HepG2 (cell line): ENCODE measurements around the gene P3H4. TPM values are rescaled to one million over a fixed set of nuclear protein-coding genes. Genes with fewer than 3 reads are reported as not detected.
A peak's percentile ranks its signal among the peaks of the same experiment; 100 is the strongest.

Source experiments
- E2F1 ChIP-seq: sonication (generic); formaldehyde crosslinking; IDR thresholded peaks from 2 replicates; pipeline ENCODE4 v1.5.0; 2020; ENCODE audit warnings: missing genetic modification reagents
- MLLT10 ChIP-seq: sonication (generic); formaldehyde crosslinking; IDR thresholded peaks from 2 replicates; pipeline ENCODE4 v1.4.0; 2020; ENCODE audit warnings: missing genetic modification reagents
- NPAS2 ChIP-seq: sonication (generic); formaldehyde crosslinking; IDR thresholded peaks from 2 replicates; pipeline ENCODE4 v1.8.0; 2022; ENCODE audit warnings: mild to moderate bottlenecking, missing genetic modification reagents, borderline replicate concordance
- PAWR ChIP-seq: sonication (generic); formaldehyde crosslinking; IDR thresholded peaks from 2 replicates; pipeline ENCODE4 v1.4.0; 2020; ENCODE audit warnings: missing genetic modification reagents, mild to moderate bottlenecking, borderline replicate concordance
- PAXIP1 ChIP-seq: sonication (generic); formaldehyde crosslinking; conservative IDR thresholded peaks from 2 replicates; pipeline ENCODE4 v1.4.0; 2020; ENCODE audit warnings: mild to moderate bottlenecking, missing genetic modification reagents, moderate library complexity
- POLR2G ChIP-seq: fragments of 200-400 bp; formaldehyde crosslinking; IDR thresholded peaks from 2 replicates; pipeline ENCODE4 v1.6.1; 2018; ENCODE audit warnings: mild to moderate bottlenecking, low read depth, low read length, moderate library complexity
- SNAPC2 ChIP-seq: sonication (generic); formaldehyde crosslinking; IDR thresholded peaks from 2 replicates; pipeline ENCODE4 v1.8.1; 2022; ENCODE audit warnings: mild to moderate bottlenecking, missing genetic modification reagents
- SOX13 ChIP-seq, 3 experiments: fragments of 450-650 bp in 1 of 3; sonication (generic) in 1 of 3; formaldehyde crosslinking in 1 of 3; IDR thresholded peaks in 2 of 3; conservative IDR thresholded peaks in 1 of 3; 2 replicates each; pipeline versions ENCODE4 v1.5.0 to v1.6.1; 2016 to 2020; ENCODE audit warnings: antibody characterized with exemption in 1 of 3, mild to moderate bottlenecking in 1 of 3, missing compliant biosample characterization in 1 of 3, missing genetic modification reagents in 1 of 3, moderate library complexity in 1 of 3
- TAF1 ChIP-seq: sonication (generic); formaldehyde crosslinking; IDR thresholded peaks from 2 replicates; pipeline ENCODE4 v1.4.0; 2020; ENCODE audit warnings: missing genetic modification reagents
- TBL1XR1 ChIP-seq: fragments of 150-350 bp; IDR thresholded peaks from 2 replicates; pipeline ENCODE4 v1.6.1; 2014; ENCODE audit warnings: borderline replicate concordance, low read length; ENCODE audit not compliant: partially characterized antibody
- TEF ChIP-seq: sonication (generic); formaldehyde crosslinking; IDR thresholded peaks from 2 replicates; pipeline ENCODE4 v1.5.0; 2020; ENCODE audit warnings: missing genetic modification reagents
- ZNF546 ChIP-seq: sonication (generic); formaldehyde crosslinking; conservative IDR thresholded peaks from 2 replicates; pipeline ENCODE4 v1.8.1; 2023; ENCODE audit warnings: mild to moderate bottlenecking, missing genetic modification reagents
- ZNF576 ChIP-seq: sonication (generic); formaldehyde crosslinking; IDR thresholded peaks from 2 replicates; pipeline ENCODE4 v1.4.0; 2020; ENCODE audit warnings: mild to moderate bottlenecking, missing genetic modification reagents
- ZNF770 ChIP-seq: sonication (generic); formaldehyde crosslinking; IDR thresholded peaks from 2 replicates; pipeline ENCODE4 v1.5.0; 2020; ENCODE audit warnings: mild to moderate bottlenecking, missing genetic modification reagents
- ZNF83 ChIP-seq: sonication (generic); formaldehyde crosslinking; IDR thresholded peaks from 2 replicates; pipeline ENCODE4 v1.4.0; 2020; ENCODE audit warnings: missing genetic modification reagents, mild to moderate bottlenecking, borderline replicate concordance
- ZSCAN31 ChIP-seq: sonication (generic); formaldehyde crosslinking; IDR thresholded peaks from 2 replicates; pipeline ENCODE4 v1.5.0; 2020; ENCODE audit warnings: low read depth, mild to moderate bottlenecking, missing genetic modification reagents
- ZSCAN9 ChIP-seq: IDR thresholded peaks from 2 replicates; pipeline ENCODE4 v1.6.1; 2016; ENCODE audit warnings: borderline replicate concordance
- polyA plus RNA-seq, 8 experiments: library from polyadenylated mRNA; depleted of rRNA in 3 of 8; stranded (reverse) in 7 of 8; unstranded in 1 of 8; fragments of >200 nt; fragmentation: Illumina TruSeq in 4 of 8; extraction: Trizol in 4 of 8; gene quantifications; 2 replicates each; pipeline versions ENCODE4 v1.2.1 to v1.2.3, GENCODE V29; 2011 to 2016; ENCODE audit warnings: low read depth in 4 of 8, missing spikeins in 1 of 8, mixed read lengths in 1 of 8; ENCODE audit not compliant: insufficient read depth in 1 of 8
- total RNA-seq, 5 experiments: library from RNA; depleted of rRNA; stranded (reverse); fragments of >200 nt; fragmentation: Illumina TruSeq; extraction: Trizol; gene quantifications; 2 replicates each; pipeline ENCODE4 v1.2.3, GENCODE V29; 2016; ENCODE audit warnings: low read depth in 1 of 5

The P3H4 gene
- total and polyA plus RNA-seq, 2 of the 13 experiments (the other 11 are each of a cell fraction or from before 2014, with no cell fraction given), result 37.1 to 50.6 TPM

GRCh38 chr17:41800601-41801373 lies 11.0 kb downstream of the P3H4 start (continued):
- TF ChIP-seq TAF1 (CRISPR knock-in tag) (no peak), NPAS2 (CRISPR knock-in tag) (no peak), PAXIP1 (CRISPR knock-in tag) (peak; percentile 77), E2F1 (no peak), MLLT10 (no peak), TEF (CRISPR knock-in tag) (no peak), ZSCAN9 (CRISPR knock-in tag) (peak; percentile 14; the same call in 1 of the 2 replicates), POLR2G (no peak), ZNF576 (CRISPR knock-in tag) (no peak; the same call in 1 of the 2 replicates), ZNF83 (no peak; the same call in 1 of the 2 replicates), TBL1XR1 (no peak), SNAPC2 (CRISPR knock-in tag) (peak; percentile 41; the same call in 1 of the 2 replicates), SOX13 (IDR thresholded peaks at IDR 0.05) (no peak), SOX13 (CRISPR knock-in tag; conservative IDR thresholded peaks at IDR 0.05 in 1 of 2, IDR thresholded peaks at IDR 0.05 in 1 of 2) (no peak), ZSCAN31 (CRISPR knock-in tag) (peak; percentile 64; the same call in 1 of the 2 replicates), ZNF546 (no peak), ZNF770 (CRISPR knock-in tag) (no peak), PAWR (CRISPR knock-in tag) (no peak)
